Measurements from ENCODE around the gene ATXN7L1.

GRCh38 chr7:105648561-105649401 is 227.6 kb downstream of the ATXN7L1 start:
- TF ChIP-seq CTCF (IDR thresholded peaks at IDR 0.05): no peak
- TF ChIP-seq EP300 (IDR thresholded peaks at IDR 0.05): no peak
- TF ChIP-seq POLR2AphosphoS5 (IDR thresholded peaks at IDR 0.05): no peak

Measured in gastroesophageal sphincter (tissue), 3 donors.